Measurements from ENCODE around the gene STEAP1B.

The STEAP1B gene

DNA sequence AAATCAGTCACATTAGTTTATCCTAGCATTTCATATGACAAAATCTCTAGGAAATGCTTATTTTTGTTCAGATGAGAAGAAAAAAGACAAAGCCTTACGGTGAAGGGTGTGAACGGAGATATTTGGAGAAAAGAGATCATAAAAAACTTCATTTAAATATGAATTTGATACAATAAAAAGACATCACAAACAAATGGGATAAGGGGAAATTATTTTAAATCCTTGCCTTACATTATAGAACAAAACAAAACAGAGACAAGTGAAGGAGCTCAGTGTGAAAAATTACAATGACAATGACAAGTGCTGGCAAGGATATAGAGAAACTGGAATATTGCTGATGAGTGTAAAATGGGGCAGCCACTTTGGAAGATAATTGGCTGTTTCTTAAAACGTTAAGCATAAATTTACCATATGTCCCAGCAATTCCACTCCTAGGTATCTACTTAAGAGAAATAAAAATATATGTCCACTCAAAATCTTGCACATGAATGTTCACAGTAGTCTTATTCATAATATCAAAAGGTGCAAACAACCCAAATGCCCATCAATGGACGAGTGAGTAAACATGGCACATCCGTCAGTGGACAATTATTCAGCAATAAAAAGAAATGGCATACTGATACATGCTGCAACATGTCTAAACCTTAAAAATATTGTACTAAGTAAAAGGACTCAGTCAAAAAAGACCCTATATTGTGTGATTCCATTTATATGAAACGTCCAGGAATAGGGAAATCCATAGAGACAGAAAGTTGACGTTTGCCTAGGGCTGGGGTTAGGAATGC lies 77.0 kb downstream of the STEAP1B start:
- Mint-ChIP-seq H3K4me3 (no peak overlapping the region), H3K4me1 (peaks cover 10% of the 10 kb centered on the region), H3K27me3 (peaks cover 1% of the 10 kb centered on the region), H3K27ac (no peak overlapping the region), H3K36me3 (no peaks in the 10 kb centered on the region), H3K9me3 (peaks cover 2% of the 10 kb centered on the region)
- ATAC-seq (ENCODE audit: low read depth) (no peak), DNase-seq (ENCODE audit: low spot score in 2 of 2) (no peak)

DNA sequence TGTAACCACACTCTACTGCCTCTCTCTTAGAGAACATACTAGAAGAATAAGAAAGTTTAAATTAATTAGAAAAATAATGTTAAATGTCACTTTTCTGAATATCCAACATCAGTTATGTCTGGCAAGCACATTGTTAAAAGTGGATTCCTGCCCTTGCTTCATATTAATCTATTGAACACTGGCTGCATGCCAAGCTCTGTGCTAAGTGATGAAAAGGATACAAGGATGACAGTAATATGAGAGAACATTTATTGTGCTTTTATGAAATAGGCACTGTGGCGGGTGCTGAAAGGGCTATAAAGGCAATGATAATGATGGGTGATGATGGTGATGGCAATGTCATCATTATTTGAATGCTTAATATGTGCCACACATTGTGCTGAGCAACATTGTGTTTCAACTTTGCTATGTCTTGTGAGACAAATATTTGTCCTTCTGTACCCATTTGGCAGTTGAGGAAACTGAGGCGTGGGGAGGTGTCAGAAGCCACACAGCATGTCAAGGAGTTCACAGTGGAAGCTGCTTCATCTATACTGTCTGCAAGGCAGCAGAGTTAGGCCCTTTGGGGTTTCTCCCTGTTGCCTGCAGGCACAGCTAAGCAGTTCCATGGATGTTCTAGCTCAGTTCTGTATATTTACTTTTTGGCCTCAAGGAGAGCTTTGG lies 78.9 kb downstream of the STEAP1B start:
- DNase-seq (ENCODE audit: low spot score in 2 of 2) (no peak), ATAC-seq (ENCODE audit: low read depth) (no peak)
- H3K4me3 Mint-ChIP-seq: no peak overlapping the region
- no peak overlapping the region for H3K27ac Mint-ChIP-seq
- H3K4me1 Mint-ChIP-seq: no peaks in the 10 kb centered on the region
- H3K9me3 Mint-ChIP-seq: no peaks in the 10 kb centered on the region
- H3K27me3 Mint-ChIP-seq: peaks cover 1% of the 10 kb centered on the region
- no peaks in the 10 kb centered on the region for H3K36me3 Mint-ChIP-seq

DNA sequence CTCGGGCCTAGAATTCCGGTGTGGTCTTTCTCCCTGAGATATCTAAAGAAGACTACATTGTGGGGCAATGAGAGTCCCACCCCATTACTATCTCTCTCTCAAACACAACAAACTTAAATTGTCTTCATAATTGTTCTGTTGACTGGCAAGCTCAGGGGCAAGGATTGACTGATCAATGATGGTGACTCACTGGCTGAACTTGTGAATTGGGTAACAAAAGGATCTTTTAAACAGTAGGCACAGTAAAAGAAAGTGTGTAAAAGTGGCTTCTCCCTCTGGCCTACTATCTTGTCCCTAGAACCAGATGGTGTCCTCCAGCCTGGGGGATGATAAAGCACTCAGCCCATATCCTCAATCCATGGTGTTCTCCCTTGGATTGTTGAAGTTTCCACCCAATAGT lies 80.0 kb downstream of the STEAP1B start:
- Mint-ChIP-seq H3K36me3 (no peaks in the 10 kb centered on the region), H3K27me3 (peaks cover 1% of the 10 kb centered on the region), H3K4me3 (no peak overlapping the region), H3K27ac (no peak overlapping the region), H3K4me1 (no peaks in the 10 kb centered on the region), H3K9me3 (no peaks in the 10 kb centered on the region)
- DNase-seq (ENCODE audit: low spot score in 2 of 2): no peak
- ATAC-seq (ENCODE audit: low read depth): no peak

DNA sequence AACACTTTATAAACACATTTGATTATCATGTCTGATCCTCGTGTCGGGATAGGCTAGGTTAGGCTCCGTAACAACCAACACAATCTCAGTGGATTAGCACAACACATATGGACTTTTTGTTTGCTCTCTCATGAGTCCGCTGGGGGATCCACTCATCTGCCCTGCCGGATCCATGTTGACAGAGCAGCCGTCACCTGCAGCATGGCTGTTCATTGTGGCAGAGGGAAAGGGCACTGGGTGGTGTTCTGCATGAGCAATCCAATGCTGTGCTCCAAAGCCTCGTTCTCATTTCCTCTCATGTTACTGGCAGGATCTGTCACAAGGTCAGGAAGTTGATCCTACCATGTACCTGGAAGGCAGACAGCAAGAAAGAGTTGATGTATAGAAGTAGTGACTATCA lies 80.5 kb downstream of the STEAP1B start:
- Mint-ChIP-seq H3K27me3 (peaks cover 1% of the 10 kb centered on the region), H3K4me1 (no peaks in the 10 kb centered on the region)

DNA sequence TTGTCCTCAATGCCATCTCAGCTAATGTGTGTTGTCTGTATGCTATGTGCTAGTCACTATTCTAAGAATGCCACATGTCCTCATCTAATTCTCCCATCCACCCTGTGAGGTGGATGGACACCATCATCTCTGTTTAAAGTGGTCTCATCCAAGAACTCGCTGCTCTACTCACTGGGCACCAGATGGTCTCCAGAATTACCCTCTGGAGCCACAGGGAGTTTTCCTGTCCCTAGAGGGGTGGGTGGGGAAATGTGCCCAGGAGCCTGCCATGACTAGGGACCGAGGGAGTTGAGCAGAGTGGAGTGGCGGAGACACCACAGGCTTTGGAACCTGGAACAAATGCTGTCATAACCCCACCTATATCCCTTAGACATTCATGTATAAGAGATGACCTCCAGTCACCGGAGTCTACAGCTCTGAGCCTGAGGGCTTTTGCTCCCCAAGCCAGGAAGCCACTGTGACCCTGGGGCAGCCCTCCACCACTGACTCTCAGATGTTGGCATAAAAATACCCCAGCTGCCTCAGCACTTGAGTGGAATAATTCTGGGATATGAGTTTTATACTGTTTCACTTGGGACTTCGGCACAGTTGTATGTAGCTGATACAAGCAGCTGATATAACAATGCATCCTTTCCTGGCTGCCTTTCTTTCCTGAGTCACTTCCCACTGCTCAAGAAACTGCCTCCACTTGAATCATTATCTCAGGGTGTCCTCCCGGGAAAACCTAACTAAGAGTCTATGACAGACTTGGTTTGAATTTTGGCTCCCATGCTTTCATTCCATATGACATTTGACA lies 81.5 kb downstream of the STEAP1B start:
- H3K4me1 Mint-ChIP-seq: no peaks in the 10 kb centered on the region
- no peak overlapping the region for H3K27ac Mint-ChIP-seq
- peaks cover 1% of the 10 kb centered on the region for H3K27me3 Mint-ChIP-seq
- H3K9me3 Mint-ChIP-seq: no peaks in the 10 kb centered on the region
- no peak for DNase-seq (ENCODE audit: low spot score in 2 of 2)
- H3K36me3 Mint-ChIP-seq: no peaks in the 10 kb centered on the region
- H3K4me3 Mint-ChIP-seq: no peak overlapping the region
- ATAC-seq (ENCODE audit: low read depth): no peak

More for the DNA sequence above, 80.5 kb downstream of the STEAP1B start:
- DNase-seq (ENCODE audit: low spot score in 2 of 2): no peak
- Mint-ChIP-seq H3K9me3 (no peaks in the 10 kb centered on the region), H3K27ac (no peak overlapping the region), H3K36me3 (no peaks in the 10 kb centered on the region), H3K4me3 (no peak overlapping the region)
- no peak for ATAC-seq (ENCODE audit: low read depth)

DNA sequence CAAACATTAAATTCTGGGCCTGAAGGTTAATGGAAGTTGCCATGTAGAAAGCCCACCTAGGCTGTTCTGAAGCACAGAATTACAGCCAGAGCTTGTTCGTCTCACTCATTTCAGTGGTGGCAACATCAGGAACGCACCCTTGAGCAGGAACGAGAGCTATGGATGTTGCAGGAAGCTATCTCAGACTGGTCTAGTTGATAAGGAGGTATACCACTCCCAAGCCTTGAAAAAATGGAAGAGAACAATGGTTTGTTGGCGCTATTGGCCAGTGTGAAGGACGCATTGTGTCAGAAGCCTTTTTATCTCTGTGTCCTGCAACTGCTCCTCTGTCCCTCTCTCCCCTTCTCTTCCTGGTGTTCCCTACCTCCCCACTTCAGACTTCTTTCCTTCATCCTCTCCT lies 82.1 kb downstream of the STEAP1B start:
- peaks cover 1% of the 10 kb centered on the region for H3K27me3 Mint-ChIP-seq
- H3K36me3 Mint-ChIP-seq: no peaks in the 10 kb centered on the region
- DNase-seq (ENCODE audit: low spot score in 2 of 2) (no peak), ATAC-seq (ENCODE audit: low read depth) (no peak)
- H3K9me3 Mint-ChIP-seq: no peaks in the 10 kb centered on the region
- no peak overlapping the region for H3K4me3 Mint-ChIP-seq
- H3K27ac Mint-ChIP-seq: no peak overlapping the region
- H3K4me1 Mint-ChIP-seq: no peaks in the 10 kb centered on the region

DNA sequence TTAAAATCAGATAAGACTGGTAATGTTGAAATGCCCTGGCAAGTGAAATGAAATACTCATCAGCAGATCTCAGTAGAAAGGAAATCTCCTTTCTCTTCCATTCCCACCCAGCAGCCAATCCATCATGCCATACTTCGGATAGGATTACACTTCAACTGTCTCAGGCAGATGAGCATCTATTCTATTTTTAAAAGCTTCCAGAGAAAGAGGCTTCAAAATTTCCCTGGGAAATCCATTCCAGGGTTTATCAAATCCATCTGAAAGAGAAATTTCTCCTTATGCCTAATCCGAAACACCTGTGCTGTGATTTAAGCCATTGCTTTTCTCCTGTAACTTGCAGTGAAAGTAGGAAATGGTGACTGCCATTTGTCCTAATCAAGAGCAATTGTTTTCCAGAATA lies 82.6 kb downstream of the STEAP1B start:
- DNase-seq (ENCODE audit: low spot score in 2 of 2) (no peak), ATAC-seq (ENCODE audit: low read depth) (no peak)
- H3K9me3 Mint-ChIP-seq: no peaks in the 10 kb centered on the region
- H3K4me1 Mint-ChIP-seq: no peaks in the 10 kb centered on the region
- H3K27ac Mint-ChIP-seq: no peak overlapping the region
- H3K27me3 Mint-ChIP-seq: peaks cover 1% of the 10 kb centered on the region
- H3K4me3 Mint-ChIP-seq: no peak overlapping the region
- H3K36me3 Mint-ChIP-seq: no peaks in the 10 kb centered on the region

DNA sequence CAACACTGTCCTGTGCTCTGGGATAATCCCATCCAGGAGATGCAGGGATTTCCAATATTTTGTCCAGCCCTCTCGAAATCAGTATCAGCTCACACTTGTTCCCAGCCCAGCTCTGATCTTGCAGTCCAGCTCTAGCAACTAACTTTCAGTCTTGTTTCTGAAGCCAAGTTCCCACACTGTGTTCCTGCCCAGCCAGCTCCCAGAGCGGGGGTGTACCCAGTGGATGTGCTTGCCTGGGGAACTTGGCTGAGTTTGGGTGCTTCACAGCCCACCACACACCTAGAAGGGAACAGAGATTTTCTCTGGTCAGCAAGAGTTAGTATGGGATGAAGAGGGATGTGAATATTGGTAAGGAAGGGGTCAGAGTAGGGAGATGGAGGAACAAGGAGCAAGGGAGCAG lies 85.6 kb downstream of the STEAP1B start:
- Mint-ChIP-seq H3K27me3 (peaks cover 1% of the 10 kb centered on the region), H3K9me3 (no peaks in the 10 kb centered on the region), H3K36me3 (no peaks in the 10 kb centered on the region)

DNA sequence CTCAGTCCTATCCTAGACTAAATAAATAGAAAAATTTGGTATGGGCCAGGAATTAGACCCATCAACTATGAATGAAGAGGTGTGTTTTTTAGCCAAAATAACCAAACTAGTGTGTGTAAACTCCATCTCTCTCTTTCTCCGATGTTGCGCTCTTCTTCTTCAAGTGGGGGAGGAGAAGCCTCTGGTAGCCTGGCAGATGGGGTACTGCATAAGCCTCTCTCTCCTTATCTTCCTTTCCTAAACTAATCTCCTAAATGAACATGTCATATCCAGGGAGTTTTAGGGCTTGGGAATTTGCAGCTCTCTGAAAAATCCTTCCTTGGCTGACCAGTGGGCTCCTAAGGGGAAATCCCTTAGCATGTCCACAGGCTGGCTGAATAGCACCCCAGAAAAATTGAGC lies 86.8 kb downstream of the STEAP1B start:
- no peaks in the 10 kb centered on the region for H3K36me3 Mint-ChIP-seq
- DNase-seq (ENCODE audit: low spot score in 2 of 2): no peak
- H3K4me3 Mint-ChIP-seq: no peak overlapping the region
- peaks cover 1% of the 10 kb centered on the region for H3K27me3 Mint-ChIP-seq
- no peaks in the 10 kb centered on the region for H3K4me1 Mint-ChIP-seq
- H3K9me3 Mint-ChIP-seq: no peaks in the 10 kb centered on the region
- no peak overlapping the region for H3K27ac Mint-ChIP-seq
- ATAC-seq (ENCODE audit: low read depth): no peak

More for the DNA sequence above, 85.6 kb downstream of the STEAP1B start:
- ATAC-seq (ENCODE audit: low read depth) (no peak), DNase-seq (ENCODE audit: low spot score in 2 of 2) (no peak)
- no peak overlapping the region for H3K4me3 Mint-ChIP-seq
- H3K27ac Mint-ChIP-seq: no peak overlapping the region
- no peaks in the 10 kb centered on the region for H3K4me1 Mint-ChIP-seq

DNA sequence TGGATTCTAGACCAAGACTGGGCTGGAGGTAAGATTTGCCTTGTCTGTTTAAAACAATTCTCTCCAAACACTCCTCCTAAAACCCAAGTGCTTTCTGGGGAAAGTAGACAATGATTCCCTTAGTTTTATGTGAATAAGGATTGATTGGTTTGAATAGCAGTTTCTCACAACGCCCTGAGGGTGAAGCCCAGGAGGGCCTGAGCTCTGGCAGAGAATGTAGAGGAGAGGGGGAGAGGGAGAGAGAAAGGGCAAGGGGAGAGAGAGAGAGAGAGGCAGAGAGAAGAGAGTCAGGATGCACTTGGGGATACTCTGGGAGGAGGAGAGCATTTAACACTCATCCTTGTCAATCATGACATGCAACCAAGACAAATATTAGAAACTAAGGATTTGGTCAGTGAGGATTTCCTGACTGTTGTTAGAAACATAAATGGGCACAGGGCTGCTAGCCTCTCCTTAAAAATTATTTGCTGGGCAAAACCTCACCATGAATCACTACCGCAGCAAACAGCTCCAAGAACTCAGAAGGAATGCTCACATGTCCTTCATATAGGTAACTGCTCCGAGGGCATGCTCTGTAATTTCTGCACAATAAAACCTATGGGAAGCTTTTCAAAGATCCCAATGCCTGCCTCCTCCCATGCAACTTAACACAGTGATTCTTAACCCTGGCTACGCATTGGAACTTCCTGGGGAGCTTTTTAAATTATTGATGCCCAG lies 87.9 kb downstream of the STEAP1B start:
- no peaks in the 10 kb centered on the region for H3K9me3 Mint-ChIP-seq

DNA sequence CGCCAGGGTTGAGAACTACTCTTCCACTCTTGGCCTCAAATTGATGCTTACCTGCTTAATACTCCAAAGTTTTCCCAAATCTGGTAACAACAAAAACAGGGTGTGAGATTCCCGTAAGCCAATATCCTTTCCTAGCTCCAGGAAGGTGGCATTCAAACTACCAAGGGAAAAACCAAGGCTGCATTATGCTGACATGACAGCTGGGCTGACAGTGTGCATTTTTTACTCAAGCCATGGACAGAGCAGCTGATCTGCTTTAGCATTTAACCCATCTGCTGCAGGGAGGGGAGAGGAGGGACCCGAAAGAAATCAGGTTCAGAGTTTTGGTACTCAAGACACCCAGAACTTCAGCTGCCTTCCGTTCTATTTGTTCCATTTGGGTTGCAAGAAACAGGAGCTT lies 93.3 kb downstream of the STEAP1B start:
- no peaks in the 10 kb centered on the region for H3K36me3 Mint-ChIP-seq
- H3K4me1 Mint-ChIP-seq: peaks cover 3% of the 10 kb centered on the region
- H3K27ac Mint-ChIP-seq: no peak overlapping the region
- H3K27me3 Mint-ChIP-seq: no peaks in the 10 kb centered on the region
- no peak overlapping the region for H3K4me3 Mint-ChIP-seq
- DNase-seq (ENCODE audit: low spot score in 2 of 2) (no peak), ATAC-seq (ENCODE audit: low read depth) (no peak)
- no peaks in the 10 kb centered on the region for H3K9me3 Mint-ChIP-seq

More for the DNA sequence above, 87.9 kb downstream of the STEAP1B start:
- Mint-ChIP-seq H3K36me3 (no peaks in the 10 kb centered on the region), H3K4me1 (no peaks in the 10 kb centered on the region), H3K4me3 (no peak overlapping the region), H3K27me3 (no peaks in the 10 kb centered on the region), H3K27ac (no peak overlapping the region)
- ATAC-seq (ENCODE audit: low read depth) (no peak), DNase-seq (ENCODE audit: low spot score in 2 of 2) (no peak)

DNA sequence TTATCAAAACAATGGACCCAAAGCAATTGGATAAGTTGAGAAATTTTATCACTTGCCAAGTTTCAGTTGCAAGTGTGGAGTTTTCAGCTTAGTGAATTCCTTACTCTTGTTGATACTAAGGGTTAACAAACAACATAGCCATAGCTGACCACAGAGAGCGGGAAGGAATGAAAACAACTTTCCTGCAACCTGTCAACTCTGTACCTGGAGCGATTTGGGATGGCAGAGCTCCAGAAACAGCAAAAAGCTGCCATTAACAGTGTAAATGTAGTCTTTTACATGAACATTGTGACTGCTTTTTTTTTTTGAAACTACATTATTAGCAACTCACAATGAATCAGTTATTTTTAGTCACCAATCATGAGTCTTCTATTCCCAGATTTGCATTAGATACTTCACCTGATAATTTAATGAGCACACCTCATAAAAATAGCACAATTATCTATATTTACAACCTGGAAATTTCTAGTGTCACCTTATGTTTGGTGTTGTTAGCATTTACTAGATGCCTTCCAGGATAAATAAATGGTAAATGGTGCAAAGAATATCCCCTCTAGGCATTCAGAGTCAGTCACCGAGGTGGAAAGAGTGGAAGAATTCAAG lies 95.5 kb downstream of the STEAP1B start:
- Mint-ChIP-seq H3K36me3 (no peaks in the 10 kb centered on the region), H3K9me3 (no peaks in the 10 kb centered on the region), H3K4me3 (no peak overlapping the region), H3K27ac (no peak overlapping the region), H3K4me1 (peaks cover 3% of the 10 kb centered on the region), H3K27me3 (no peaks in the 10 kb centered on the region)
- DNase-seq (ENCODE audit: low spot score in 2 of 2) (no peak), ATAC-seq (ENCODE audit: low read depth) (no peak)

DNA sequence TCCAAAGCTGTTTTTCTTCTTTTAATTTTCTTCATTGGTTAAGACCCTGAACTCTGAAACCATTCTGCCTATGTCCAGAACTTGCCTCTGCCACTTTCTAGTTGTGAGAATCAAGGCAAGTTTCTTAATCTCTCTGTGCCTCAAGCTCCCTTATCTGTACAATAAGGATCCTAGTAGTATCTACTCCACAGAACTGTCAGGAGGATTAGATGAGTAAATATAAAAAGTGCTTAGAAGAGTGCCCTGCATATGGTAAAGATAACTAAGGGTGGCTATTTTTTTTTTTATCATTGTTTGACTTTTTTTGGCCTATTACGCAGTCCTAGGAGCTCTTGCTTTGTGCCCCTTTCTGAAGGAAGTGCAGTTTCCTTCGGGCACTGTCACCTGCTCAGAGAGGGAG lies 96.6 kb downstream of the STEAP1B start:
- no peaks in the 10 kb centered on the region for H3K27me3 Mint-ChIP-seq

More for the DNA sequence above, 96.6 kb downstream of the STEAP1B start:
- Mint-ChIP-seq H3K4me1 (peaks cover 3% of the 10 kb centered on the region), H3K9me3 (no peaks in the 10 kb centered on the region), H3K4me3 (no peak overlapping the region), H3K36me3 (no peaks in the 10 kb centered on the region), H3K27ac (no peak overlapping the region)
- ATAC-seq (ENCODE audit: low read depth) (no peak), DNase-seq (ENCODE audit: low spot score in 2 of 2) (no peak)
